ENCODE data around the gene SLMAP.

SLMAP gene

DNA sequence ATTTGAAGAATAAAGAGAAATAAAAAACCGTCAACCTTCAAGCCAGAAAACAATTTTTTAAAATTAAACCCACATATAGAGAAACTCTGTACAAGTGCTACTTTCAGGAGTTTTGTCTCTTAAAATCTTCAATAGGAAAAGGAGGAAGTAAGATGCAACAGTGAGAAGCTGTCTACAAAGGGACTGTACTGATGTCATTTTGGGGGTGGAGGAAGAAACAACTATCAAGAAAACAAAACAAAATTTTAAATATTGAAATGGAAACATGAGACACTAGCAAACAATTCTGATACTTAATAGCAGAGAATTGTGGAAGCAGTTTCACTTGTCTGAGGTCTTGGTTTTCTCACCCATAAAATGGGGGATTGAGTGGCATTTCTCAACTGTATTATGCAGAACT, 84.4 kb downstream of the SLMAP start:
- TF ChIP-seq CTCF (IDR thresholded peaks at IDR 0.05; ENCODE audit: extremely low read depth, missing control alignments), result no peak

GRCh38 chr3:57841818-57842217, 85.7 kb downstream of the SLMAP start:
- DNase-seq (ENCODE audit: low spot score), result no peak
- TF ChIP-seq CTCF (IDR thresholded peaks at IDR 0.05; ENCODE audit: extremely low read depth, missing control alignments), result no peak

More for the DNA sequence above, 84.4 kb downstream of the SLMAP start:
- DNase-seq (ENCODE audit: low spot score), result peak; percentile 19

DNA sequence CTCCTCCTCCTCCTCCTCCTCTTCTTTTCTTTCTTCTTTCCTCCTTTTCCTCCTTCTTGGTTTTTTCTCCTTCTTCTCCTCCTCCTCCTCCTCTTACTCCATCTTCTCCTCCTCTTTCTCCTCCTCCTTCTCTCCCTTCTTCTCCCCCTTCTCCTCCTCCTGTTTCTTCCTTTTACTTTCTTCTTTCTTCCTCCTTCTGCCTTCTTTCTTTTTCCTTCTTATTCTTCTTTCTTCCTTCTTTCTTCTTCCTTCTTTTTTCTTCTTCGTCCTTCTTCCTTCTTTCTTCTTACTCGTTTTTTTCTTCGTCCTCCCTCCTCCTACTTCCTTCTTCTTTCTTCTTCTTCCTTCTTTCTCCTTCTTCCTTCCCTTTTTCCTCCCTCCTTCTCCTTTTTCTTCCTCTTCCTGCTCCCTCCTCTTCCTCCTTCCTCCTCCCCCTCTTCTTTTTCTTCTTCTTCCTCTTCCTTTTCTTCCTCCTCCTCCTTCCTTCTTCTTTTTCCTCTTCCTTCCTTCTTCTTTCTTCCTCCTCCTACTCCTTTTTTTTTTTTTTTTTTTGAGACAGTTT, 92.1 kb downstream of the SLMAP start:
- no peak for DNase-seq (ENCODE audit: low spot score)
- TF ChIP-seq CTCF (IDR thresholded peaks at IDR 0.05; ENCODE audit: extremely low read depth, missing control alignments), result no peak

DNA sequence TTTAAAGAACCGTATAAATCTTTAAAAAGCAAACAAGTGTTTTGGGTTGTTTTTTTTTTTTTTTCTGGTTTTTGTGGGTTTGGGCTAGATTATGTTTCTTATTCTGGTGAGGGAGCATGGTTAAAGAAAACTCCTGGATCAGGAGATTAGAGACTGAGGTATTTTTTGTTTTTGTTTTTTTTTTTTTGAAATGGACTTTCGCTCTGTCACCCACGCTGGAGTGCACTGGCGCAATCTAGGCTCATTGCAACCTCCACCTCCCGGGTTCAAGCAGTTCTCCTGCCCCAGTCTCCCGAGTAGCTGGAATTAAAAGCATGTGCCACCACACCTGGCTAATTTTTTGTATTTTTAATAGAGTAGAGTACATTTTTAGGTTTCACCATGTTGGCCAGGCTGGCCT, 95.2 kb downstream of the SLMAP start:
- no peak for TF ChIP-seq CTCF (IDR thresholded peaks at IDR 0.05; ENCODE audit: extremely low read depth, missing control alignments)
- DNase-seq (ENCODE audit: low spot score), result no peak

DNA sequence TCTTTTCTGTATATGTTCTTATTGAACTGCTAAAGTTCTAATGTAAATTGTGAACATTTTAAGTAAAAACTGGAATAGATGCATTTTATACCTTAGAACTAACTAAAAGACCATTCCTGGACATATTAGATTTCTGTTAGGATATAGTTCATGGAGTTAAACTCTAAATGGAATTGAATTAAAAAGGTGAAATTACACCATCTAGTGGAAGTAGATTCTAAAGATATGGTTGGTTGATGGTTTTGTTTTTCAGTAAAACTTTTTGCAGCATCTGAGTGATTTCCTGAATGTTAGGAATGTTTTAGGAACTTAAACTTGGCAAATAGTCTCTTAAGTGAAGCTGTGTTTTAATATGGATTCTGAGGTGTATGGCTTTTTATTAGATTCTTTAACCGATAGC, 96.8 kb downstream of the SLMAP start:
- no peak for DNase-seq (ENCODE audit: low spot score)
- TF ChIP-seq CTCF (IDR thresholded peaks at IDR 0.05; ENCODE audit: extremely low read depth, missing control alignments), result no peak

DNA sequence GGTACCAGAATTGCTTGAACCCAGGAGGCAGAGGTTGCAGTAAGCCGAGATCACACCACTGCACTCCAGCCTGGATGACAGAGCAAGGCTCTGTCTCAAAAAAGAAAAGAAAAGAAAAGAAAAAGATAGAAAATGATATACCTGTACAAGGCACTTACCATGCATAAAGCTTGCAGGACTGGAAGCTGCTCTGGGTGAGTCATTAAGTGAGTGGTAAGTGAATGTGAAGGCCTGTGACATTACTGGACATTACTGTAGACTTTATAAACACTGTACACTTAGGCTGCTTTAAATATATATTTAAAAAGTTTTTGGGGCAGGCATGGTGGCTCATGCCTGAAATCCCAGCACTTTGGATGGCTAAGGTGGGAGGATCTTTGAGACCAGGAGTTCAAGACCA, 99.2 kb downstream of the SLMAP start:
- DNase-seq (ENCODE audit: low spot score), result no peak

GRCh38 chr3:57855943-57856342, 99.8 kb downstream of the SLMAP start:
- no peak for TF ChIP-seq CTCF (IDR thresholded peaks at IDR 0.05; ENCODE audit: extremely low read depth, missing control alignments)
- DNase-seq (ENCODE audit: low spot score), result no peak

More for the DNA sequence above, 99.2 kb downstream of the SLMAP start:
- TF ChIP-seq CTCF (IDR thresholded peaks at IDR 0.05; ENCODE audit: extremely low read depth, missing control alignments), result no peak

All from GM20000 (cell line).